Measurements from ENCODE around the gene RAP1GAP.
"Not testable (repeated sequence)": the region's sequence is repeated elsewhere in the genome, so short reads cannot be mapped to it uniquely, and the experiment has no call there.

RAP1GAP gene

DNA sequence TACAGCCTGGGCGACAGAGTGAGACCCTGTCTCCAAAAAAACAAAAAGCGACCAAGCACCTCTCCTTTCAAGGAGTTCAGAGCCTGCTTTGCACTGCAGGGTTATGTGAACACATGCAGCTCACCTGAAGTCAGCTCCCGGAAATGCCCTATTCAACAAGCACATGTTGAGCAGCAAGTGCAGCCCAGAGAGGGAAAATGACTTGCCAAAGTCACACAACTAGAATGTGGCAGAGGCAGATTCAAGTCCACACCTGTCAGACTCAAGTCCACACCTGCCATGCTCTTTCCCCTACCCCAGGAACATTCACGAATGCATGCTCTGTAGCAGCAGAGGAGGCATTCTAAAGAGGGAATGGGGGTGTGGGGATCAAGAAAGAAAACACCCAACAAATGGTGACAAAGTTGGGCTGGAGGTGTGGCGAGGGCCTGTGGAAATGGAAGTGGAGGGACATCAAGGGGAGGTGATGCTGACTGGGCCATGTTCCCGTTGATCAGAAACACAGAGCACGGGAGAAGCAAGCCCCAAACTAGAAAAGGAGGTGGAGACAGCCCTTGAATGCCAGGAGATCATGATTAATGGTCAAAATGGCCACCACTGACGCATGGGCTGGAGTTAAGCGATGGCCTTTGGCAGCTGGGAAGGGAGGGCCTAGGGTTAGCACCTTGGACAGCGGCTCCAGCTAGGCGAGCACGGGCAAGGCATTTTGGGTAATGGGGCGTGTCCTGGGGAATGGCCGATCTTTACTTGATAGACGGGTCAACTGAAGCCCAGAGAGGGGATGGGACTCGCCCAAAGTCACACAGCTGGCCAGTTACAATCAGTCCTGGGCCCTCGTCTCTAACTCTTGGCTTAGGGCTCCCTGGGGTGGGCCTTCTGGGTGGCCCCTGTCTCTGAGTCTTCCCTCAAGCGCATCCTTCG is 21.5 kb downstream of the RAP1GAP start:
- FAIRE-seq (no peak), DNase-seq (ENCODE audit: insufficient read length, low spot score) (peak; percentile 66)

GRCh38 chr1:21645550-21645949 is 23.6 kb downstream of the RAP1GAP start:
- FAIRE-seq, result no peak

GRCh38 chr1:21644906-21645305 is 24.3 kb downstream of the RAP1GAP start:
- DNase-seq (ENCODE audit: insufficient read length, low spot score), result no peak
- FAIRE-seq, result no peak

More at GRCh38 chr1:21645550-21645949, 23.6 kb downstream of the RAP1GAP start:
- no peak for DNase-seq (ENCODE audit: insufficient read length, low spot score)

DNA sequence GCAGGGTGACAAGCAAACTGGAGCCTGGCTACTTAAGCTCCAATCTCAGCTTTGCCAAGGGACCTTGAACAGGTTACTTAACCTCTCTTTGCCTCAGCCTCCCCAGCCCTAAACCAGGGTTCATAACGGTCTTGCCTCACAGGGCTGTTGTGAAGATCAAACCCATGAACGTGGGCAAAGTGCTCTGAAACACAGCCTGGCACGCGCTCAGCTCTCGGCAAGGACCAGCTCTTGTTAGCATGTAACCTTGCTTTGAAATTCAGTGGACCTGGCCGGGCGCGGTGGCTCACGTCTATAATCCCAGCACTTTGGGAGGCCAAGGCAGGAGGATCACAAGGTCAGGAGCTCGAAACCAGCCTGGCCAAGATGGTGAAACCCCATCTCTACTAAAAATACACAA is 24.8 kb downstream of the RAP1GAP start:
- no peak for FAIRE-seq
- DNase-seq (ENCODE audit: insufficient read length, low spot score), result no peak

DNA sequence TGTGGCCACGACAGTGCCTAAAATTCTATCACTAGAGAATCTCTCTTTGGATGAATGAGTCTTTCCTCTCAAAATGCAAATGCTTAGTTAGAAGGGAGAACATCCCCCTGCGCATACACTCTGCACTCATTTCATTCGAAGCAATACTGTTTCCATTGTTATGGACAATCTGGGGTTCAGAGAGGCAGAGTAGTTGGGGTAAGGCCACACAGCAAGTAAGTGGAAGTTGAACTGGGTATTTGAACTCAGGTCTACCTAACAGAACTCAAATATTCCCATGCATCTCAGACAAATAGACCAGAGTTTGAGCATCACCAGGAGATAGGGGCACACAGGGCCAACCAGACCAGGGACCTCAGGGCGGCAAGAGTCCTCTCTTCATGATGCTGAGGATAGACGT is 25.5 kb downstream of the RAP1GAP start:
- FAIRE-seq (no peak), DNase-seq (ENCODE audit: insufficient read length, low spot score) (no peak)

- FAIRE-seq (no peak), DNase-seq (ENCODE audit: insufficient read length, low spot score) (no peak)
Observed at GRCh38 chr1:21641967-21642739, 27.0 kb downstream of the RAP1GAP start.

DNA sequence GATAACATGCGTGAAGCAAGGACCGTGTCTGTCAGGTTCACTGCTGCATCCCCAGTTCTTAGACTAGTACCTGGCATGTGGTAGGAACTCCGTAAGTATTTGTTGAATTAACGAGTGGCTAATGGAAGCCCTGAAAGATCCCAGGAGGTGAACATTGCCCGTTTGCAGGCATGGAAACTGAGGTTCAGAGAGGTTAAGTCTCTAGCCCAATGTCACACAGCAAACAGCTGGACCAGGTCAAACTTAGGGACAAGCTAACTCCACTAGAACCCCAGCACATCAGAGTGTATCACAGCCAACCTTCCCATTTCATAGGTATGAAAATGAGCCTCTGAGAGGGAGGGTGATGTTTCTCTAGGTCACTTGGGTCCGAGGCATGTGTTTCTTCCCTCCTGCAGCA is 27.6 kb downstream of the RAP1GAP start:
- FAIRE-seq, result no peak

GRCh38 chr1:21641076-21641475 is 28.1 kb downstream of the RAP1GAP start:
- FAIRE-seq (no peak), DNase-seq (ENCODE audit: insufficient read length, low spot score) (no peak)

More for the DNA sequence above, 27.6 kb downstream of the RAP1GAP start:
- DNase-seq (ENCODE audit: insufficient read length, low spot score), result no peak

GRCh38 chr1:21640653-21641052 is 28.5 kb downstream of the RAP1GAP start:
- DNase-seq (ENCODE audit: insufficient read length, low spot score) (no peak), FAIRE-seq (no peak)

DNA sequence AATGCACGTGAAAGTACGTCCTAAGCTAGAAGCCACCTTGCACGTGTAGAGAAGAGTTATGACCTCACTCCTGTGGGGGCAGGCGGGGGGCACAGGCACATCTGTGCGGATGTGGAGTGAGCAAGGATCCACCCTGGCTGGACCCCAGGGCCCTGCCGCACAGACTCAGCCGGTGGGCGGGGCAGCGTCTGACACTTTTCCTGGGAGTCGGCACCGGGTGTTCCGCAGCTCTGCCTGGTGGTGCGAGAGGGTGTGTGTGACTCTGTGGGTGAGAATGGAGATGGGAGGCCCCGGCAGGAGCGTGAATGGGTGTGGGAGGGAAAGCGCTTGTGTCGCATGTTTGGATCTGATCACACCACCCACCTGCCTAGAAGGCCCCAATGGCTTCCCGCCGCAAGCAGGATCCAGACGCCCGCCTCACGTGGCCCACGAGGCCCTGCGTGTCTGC is 29.5 kb downstream of the RAP1GAP start:
- FAIRE-seq, result no peak
- no peak for DNase-seq (ENCODE audit: insufficient read length, low spot score)

GRCh38 chr1:21638531-21639341 is 30.4 kb downstream of the RAP1GAP start:
- FAIRE-seq (no peak), DNase-seq (ENCODE audit: insufficient read length, low spot score) (no peak)

- FAIRE-seq (no peak), DNase-seq (ENCODE audit: insufficient read length, low spot score) (no peak)
Observed at GRCh38 chr1:21637514-21637913, 31.6 kb downstream of the RAP1GAP start.

- no peak for FAIRE-seq
- no peak for DNase-seq (ENCODE audit: insufficient read length, low spot score)
Observed at GRCh38 chr1:21636029-21636428, 33.1 kb downstream of the RAP1GAP start.

DNA sequence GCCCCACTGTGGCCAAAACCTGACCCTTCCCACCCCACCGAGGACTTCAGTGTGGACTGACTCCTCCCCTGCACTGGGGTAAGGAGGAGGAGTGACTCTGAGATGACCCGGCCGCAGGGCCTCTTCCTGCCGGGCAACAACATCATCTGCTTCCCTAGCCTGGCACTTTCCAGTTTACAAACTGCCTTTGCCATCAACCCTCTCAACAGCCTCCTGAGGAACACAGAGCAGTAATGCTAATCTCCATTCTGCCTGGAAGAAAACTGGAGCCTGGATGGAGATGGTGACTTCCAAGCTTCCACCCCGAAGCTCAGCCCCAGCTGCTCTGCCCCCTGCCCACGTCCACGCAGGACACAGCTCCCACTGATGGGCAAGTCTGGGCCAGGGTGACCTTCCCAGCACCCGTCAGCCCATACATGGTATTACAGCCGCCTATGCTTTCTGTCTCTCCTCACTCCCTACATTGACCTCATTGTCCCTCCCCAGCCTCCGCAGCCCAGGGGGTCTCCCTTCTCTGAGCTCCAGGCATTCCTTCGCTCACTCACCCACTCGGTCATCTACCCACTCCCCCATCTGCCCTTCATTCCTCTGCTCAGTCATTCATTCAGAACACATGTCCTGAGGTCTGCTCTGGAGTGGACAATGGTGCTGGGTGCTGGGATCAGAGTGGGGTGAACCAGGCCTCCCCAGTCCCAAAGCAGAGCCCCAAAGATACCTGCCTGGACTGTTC is 34.2 kb downstream of the RAP1GAP start:
- no peak for DNase-seq (ENCODE audit: insufficient read length, low spot score)
- no peak for FAIRE-seq

DNA sequence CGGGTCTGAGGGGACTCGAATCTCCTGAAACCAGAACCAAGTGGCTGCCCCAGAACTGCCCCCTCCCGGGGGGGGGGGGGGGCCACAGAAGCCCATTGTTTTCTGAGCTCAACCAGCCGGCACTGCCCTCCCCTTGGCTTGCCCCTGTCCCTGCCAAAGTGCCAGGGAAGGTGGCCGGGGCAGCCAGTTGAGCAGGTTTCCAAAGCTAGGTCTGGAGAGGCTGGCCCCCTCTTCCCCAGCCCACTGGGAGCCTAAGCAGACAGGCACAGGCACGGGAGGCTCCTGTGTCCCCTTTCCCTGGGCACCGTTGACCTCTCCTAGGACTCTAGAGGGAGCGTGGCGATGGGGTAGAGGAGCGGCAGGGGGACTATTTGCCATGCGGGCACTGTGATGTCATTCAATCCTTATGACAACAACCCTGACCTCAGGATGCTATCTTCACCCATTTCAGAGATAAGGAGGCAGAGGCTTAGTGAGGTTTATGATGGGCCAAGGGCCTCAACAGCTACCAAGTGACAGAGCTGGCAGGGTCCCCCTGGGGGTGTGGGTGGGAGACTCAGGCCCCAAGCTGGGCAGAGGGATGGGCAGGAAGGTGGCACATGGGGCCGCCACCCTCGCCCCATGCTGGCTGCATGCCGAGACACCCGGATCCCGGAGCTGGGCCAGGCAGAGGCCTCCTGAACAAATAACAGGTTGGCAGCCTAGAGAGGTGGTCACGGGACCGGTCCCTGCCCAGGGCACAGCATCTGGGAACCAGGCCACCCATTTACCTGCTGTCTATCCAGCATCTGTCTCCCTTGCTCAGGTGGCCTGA is 35.0 kb downstream of the RAP1GAP start:
- FAIRE-seq (no peak), DNase-seq (ENCODE audit: insufficient read length, low spot score) (no peak)

DNA sequence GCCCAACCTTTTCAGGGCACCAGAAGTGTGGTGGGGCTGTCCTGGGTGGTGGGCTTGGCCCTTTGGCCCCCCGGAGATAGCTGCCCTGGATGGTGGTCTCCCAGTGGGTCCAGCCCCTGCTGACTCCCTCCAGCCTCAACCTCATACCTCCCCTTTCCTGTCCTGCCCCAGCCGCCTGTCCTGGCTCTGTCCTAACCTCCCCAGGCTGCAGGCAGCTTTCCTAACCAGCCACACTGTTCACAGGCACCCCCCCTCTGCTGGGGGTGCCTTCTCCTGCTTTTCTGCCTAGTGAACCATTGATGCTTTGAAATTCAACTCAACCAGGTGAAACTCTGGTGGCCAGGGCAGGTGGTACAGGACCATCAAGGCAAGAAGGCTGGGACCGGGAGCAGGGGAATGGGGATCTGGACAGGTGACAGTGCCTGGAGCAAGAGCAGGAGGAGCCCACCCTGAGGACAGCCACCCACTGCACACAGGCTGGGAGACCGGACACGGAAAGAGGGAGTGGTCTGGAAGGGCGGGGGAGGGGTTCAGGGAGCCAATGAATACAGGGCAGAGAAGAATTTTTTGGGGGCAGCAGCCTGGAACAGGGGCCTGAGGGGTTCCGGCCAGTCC is 35.9 kb downstream of the RAP1GAP start:
- no peak for DNase-seq (ENCODE audit: insufficient read length, low spot score)
- no peak for FAIRE-seq

GRCh38 chr1:21631944-21632887 is 36.9 kb downstream of the RAP1GAP start:
- DNase-seq (ENCODE audit: insufficient read length, low spot score) (no peak), FAIRE-seq (no peak)

- not testable (repeated sequence) for FAIRE-seq; DNase-seq (ENCODE audit: insufficient read length, low spot score)
Observed at GRCh38 chr1:21631590-21631943, 37.6 kb downstream of the RAP1GAP start.
